Panc1 (cell line): Measurements from ENCODE around the gene CRMP1. TPM values are rescaled to one million over a fixed set of nuclear protein-coding genes. Genes with fewer than 3 reads are reported as not detected.

Source experiments
- ATAC-seq: fragments of 200-7000 bp; cut with Tn5 transposase; 2 replicates; pipeline ENCODE4 v1.9.1; 2020; ENCODE audit warnings: mild to moderate bottlenecking, moderate library complexity
- BruUV-seq: library from RNA; stranded (reverse); fragments of 400-500 nt; replicated peaks from 2 replicates; lab custom pipeline; 2021; lab: Mats Ljungman, UMichigan
- CTCF ChIA-PET: fragments of 300-600 bp; sonication (Branson Sonifier 250); formaldehyde crosslinking; loops from one replicate; lab custom pipeline; 2022; ENCODE audit warnings: antibody characterized with exemption; lab: Charles Lee
- POLR2A ChIA-PET: fragments of 300-600 bp; sonication (Branson Sonifier 250); formaldehyde crosslinking; loops from one replicate; lab custom pipeline; 2022; ENCODE audit warnings: antibody characterized with exemption; lab: Charles Lee
- DNase-seq: peaks from one replicate; pipeline ENCODE4 v3.0.0-alpha.2; 2010; ENCODE audit warnings: low read depth, low spot score
- H3K27ac ChIP-seq: 2 replicates; pipeline ENCODE4 v1.5.1; 2011; ENCODE audit warnings: mild to moderate bottlenecking, low read length, inconsistent platforms
- H3K27me3 ChIP-seq: fragments of 200-500 bp; sonication (Bioruptor generic); 2 replicates; pipeline ENCODE4 v1.6.0; 2014; ENCODE audit warnings: low read length, inconsistent platforms; ENCODE audit not compliant: control insufficient read depth, insufficient read depth
- H3K36me3 ChIP-seq: fragments of 200-500 bp; sonication (Bioruptor generic); 2 replicates; pipeline ENCODE4 v1.5.1; 2014; ENCODE audit warnings: inconsistent platforms, mild to moderate bottlenecking, low read length, moderate library complexity; ENCODE audit not compliant: control insufficient read depth, insufficient read depth
- H3K4me1 ChIP-seq: 2 replicates; pipeline ENCODE4 v1.5.1; 2011; ENCODE audit warnings: inconsistent platforms, mild to moderate bottlenecking, low read length, moderate library complexity; ENCODE audit not compliant: control insufficient read depth, insufficient read depth
- H3K4me3 ChIP-seq, 2 experiments: 2 replicates each; pipeline ENCODE4 v1.5.1; 2011 to 2012; ENCODE audit warnings: low read depth in 2 of 2, low read length in 2 of 2, mild to moderate bottlenecking in 2 of 2, inconsistent platforms in 1 of 2, moderate library complexity in 1 of 2
- H3K9me3 ChIP-seq: fragments of 200-500 bp; sonication (Bioruptor generic); 2 replicates; pipeline ENCODE4 v1.5.1; 2014; ENCODE audit warnings: low read depth, mild to moderate bottlenecking, inconsistent platforms, low read length, moderate library complexity; ENCODE audit not compliant: control insufficient read depth, insufficient read depth
- POLR2AphosphoS5 ChIP-seq: IDR thresholded peaks from 2 replicates; pipeline ENCODE4 v1.6.1; 2012; ENCODE audit warnings: mild to moderate bottlenecking, low read depth, low read length, moderate library complexity
- SIN3A ChIP-seq: IDR thresholded peaks from 2 replicates; pipeline ENCODE4 v1.6.1; 2012; ENCODE audit warnings: low read depth, mild to moderate bottlenecking, low read length, moderate library complexity, borderline replicate concordance; ENCODE audit not compliant: insufficient read depth
- TCF7L2 ChIP-seq: IDR thresholded peaks from 2 replicates; pipeline ENCODE4 v1.6.1; 2011; ENCODE audit warnings: mild to moderate bottlenecking, low read depth, low read length, inconsistent platforms
- in situ Hi-C: cut with HindIII; loops from 2 replicates; pipeline ENCODE4 v1.10.0; 2016; ENCODE audit warnings: low sequenced_read_pairs, low pct_unique_long_range_greater_than_20kb
- intact Hi-C: fragments of 100-400 bp; cut with micrococcal nuclease; formaldehyde crosslinking; loops from one replicate; pipeline ENCODE4 v1.10.0; 2022; ENCODE audit not compliant: unreplicated experiment
- total RNA-seq: library from RNA; stranded (reverse); gene quantifications from one replicate; pipeline ENCODE4 v1.2.1, GENCODE V29; 2021; ENCODE audit not compliant: unreplicated experiment
- TF ChIP-seq, protein P1 (sequence below), 2 experiments: IDR thresholded peaks; 2 replicates each; pipeline ENCODE4 v1.6.1; 2011 to 2012; ENCODE audit warnings: low read depth in 2 of 2, control low read depth in 1 of 2, low read length in 1 of 2, mild to moderate bottlenecking in 1 of 2, moderate library complexity in 1 of 2; ENCODE audit not compliant: insufficient read depth in 1 of 2
- TF ChIP-seq, protein P2 (sequence below): fragments of 450-650 bp; IDR thresholded peaks from 2 replicates; pipeline ENCODE4 v1.5.1; 2017; ENCODE audit warnings: mild to moderate bottlenecking

CRMP1 gene
- total RNA-seq, 1 experiment from 2014 or later: 0.28 TPM

DNA sequence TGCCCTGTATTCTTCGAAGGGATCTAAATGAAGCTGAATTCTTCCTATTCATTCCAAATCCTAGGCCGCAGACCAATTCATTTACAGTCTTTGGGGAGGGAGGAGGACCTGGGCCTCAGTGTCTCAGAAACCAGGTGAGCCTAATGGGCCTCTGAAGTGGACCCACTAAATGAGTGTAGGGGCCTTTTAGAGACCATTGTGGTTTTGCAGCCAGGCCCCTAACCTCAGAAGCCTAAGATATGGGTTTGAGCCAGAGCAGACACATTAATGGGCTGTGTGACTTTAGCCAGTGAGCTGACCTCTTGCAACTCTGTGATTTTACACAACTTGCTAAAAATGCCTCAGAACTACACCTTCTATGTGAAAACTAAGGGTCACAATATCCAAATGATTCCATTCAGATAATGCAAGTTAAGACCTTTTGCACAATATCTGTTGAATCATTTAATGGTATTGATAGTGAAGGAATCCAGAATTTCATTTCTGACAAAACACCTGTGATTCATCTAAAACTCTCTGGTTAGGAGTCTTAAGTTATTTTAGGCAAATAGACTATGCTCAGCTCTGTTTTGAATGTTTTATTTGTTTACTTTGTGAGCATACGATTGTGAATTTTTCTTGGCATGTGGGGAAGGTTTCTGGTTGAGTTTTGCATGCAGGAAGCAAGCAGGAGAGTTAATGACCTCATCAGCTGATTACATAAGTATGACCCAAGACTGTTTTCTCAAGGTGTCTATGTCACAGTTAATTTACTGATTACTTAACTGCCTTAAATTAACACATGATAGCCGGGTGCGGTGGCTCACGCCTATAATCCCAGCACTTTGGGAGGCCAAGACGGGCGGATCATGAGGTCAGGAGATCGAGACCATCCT, 106.8 kb downstream of the CRMP1 start:
- H3K36me3 ChIP-seq: no peaks in the 10 kb centered on the region
- POLR2A ChIA-PET: no interaction called here
- intact Hi-C loops (no loop called here), in situ Hi-C loops (no loop called here)
- no TSS peak for BruUV-seq
- H3K4me3 ChIP-seq: no peak overlapping the region
- H3K9me3 ChIP-seq: no peaks in the 10 kb centered on the region
- TF ChIP-seq, protein P1, sequence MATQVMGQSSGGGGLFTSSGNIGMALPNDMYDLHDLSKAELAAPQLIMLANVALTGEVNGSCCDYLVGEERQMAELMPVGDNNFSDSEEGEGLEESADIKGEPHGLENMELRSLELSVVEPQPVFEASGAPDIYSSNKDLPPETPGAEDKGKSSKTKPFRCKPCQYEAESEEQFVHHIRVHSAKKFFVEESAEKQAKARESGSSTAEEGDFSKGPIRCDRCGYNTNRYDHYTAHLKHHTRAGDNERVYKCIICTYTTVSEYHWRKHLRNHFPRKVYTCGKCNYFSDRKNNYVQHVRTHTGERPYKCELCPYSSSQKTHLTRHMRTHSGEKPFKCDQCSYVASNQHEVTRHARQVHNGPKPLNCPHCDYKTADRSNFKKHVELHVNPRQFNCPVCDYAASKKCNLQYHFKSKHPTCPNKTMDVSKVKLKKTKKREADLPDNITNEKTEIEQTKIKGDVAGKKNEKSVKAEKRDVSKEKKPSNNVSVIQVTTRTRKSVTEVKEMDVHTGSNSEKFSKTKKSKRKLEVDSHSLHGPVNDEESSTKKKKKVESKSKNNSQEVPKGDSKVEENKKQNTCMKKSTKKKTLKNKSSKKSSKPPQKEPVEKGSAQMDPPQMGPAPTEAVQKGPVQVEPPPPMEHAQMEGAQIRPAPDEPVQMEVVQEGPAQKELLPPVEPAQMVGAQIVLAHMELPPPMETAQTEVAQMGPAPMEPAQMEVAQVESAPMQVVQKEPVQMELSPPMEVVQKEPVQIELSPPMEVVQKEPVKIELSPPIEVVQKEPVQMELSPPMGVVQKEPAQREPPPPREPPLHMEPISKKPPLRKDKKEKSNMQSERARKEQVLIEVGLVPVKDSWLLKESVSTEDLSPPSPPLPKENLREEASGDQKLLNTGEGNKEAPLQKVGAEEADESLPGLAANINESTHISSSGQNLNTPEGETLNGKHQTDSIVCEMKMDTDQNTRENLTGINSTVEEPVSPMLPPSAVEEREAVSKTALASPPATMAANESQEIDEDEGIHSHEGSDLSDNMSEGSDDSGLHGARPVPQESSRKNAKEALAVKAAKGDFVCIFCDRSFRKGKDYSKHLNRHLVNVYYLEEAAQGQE (IDR thresholded peaks at IDR 0.05; ENCODE audit: insufficient read depth in 1 of 2, low read depth in 2 of 2, low read length in 1 of 2): no peak
- TF ChIP-seq POLR2AphosphoS5: no peak
- TF ChIP-seq, protein P2, sequence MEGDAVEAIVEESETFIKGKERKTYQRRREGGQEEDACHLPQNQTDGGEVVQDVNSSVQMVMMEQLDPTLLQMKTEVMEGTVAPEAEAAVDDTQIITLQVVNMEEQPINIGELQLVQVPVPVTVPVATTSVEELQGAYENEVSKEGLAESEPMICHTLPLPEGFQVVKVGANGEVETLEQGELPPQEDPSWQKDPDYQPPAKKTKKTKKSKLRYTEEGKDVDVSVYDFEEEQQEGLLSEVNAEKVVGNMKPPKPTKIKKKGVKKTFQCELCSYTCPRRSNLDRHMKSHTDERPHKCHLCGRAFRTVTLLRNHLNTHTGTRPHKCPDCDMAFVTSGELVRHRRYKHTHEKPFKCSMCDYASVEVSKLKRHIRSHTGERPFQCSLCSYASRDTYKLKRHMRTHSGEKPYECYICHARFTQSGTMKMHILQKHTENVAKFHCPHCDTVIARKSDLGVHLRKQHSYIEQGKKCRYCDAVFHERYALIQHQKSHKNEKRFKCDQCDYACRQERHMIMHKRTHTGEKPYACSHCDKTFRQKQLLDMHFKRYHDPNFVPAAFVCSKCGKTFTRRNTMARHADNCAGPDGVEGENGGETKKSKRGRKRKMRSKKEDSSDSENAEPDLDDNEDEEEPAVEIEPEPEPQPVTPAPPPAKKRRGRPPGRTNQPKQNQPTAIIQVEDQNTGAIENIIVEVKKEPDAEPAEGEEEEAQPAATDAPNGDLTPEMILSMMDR: no peak
- no peak for TF ChIP-seq TCF7L2
- TF ChIP-seq SIN3A: no peak
- DNase-seq (peak; percentile 50), ATAC-seq (no peak)
- H3K27ac ChIP-seq: no peak overlapping the region
- no peaks in the 10 kb centered on the region for H3K4me1 ChIP-seq
- CTCF ChIA-PET: no interaction called here
- no peaks in the 10 kb centered on the region for H3K27me3 ChIP-seq

DNA sequence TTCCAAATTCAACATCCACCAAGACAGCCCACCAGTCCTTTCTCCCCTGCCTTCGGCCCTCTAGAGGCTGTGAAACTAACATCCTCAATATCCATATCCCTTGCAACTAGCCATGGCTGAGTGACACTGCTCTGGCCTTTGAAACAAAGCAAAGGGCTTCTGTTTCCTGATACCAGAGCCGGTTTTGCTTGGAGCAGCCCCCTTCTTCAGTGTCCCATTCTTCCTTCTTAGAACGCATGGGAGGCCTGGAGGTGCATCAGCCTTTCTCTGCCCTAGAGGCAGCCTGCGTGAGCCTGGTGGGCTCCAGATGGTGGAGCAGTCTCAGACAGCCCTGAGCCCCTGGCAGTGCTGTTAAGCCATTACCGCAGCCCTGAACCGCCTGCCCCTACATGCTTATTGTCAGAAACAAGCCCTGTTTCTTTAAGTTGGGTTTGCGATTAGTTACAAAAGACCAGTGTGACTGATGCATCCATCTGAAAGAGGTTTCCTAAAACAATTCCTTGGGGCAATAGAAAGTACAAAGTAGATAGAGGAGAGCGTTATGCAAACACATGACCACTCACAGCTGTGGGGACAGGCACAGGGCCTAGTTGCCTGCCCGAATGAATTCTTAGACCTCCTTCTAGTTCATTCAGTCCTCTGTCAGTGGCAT, 107.8 kb downstream of the CRMP1 start:
- TF ChIP-seq POLR2AphosphoS5 (no peak), SIN3A (no peak)
- TF ChIP-seq, protein P2: no peak
- no peaks in the 10 kb centered on the region for H3K27me3 ChIP-seq
- no peaks in the 10 kb centered on the region for H3K4me1 ChIP-seq
- no peaks in the 10 kb centered on the region for H3K36me3 ChIP-seq
- POLR2A ChIA-PET: no interaction called here
- no peak for DNase-seq
- ATAC-seq: no peak
- no TSS peak for BruUV-seq
- no peaks in the 10 kb centered on the region for H3K9me3 ChIP-seq
- CTCF ChIA-PET: interaction anchor here (0.7 kb wide), 1 partner anchor 24 kb away, joined by 4 read pairs; no protein-coding TSS in a partner anchor
- in situ Hi-C loops: no loop called here
- intact Hi-C loops: no loop called here
- no peak overlapping the region for H3K27ac ChIP-seq
- H3K4me3 ChIP-seq: no peak overlapping the region
